SU-DHL-6 (cell line): Measurements from ENCODE around the gene SIDT2.

Source experiments
- H2AFZ ChIP-seq: fragments of 200-600 bp; sonication (generic); 2 replicates; pipeline ENCODE4 v1.6.1; 2014; ENCODE audit warnings: low read depth, mild to moderate bottlenecking, moderate library complexity, mixed read lengths, antibody characterized with exemption, low read length; ENCODE audit not compliant: severe bottlenecking
- H3F3A ChIP-seq: fragments of 200-600 bp; shearing (Covaris generic); 2 replicates; pipeline ENCODE4 v1.6.0; 2016; ENCODE audit warnings: antibody characterized with exemption, mild to moderate bottlenecking; ENCODE audit not compliant: insufficient read depth
- H3K27ac ChIP-seq: fragments of 200-600 bp; sonication (generic); 2 replicates; pipeline ENCODE4 v1.5.1; 2016; ENCODE audit warnings: low read depth, mild to moderate bottlenecking, low read length, moderate library complexity, mixed read lengths
- H3K27me3 ChIP-seq: fragments of 200-600 bp; sonication (generic), shearing (Covaris generic); 2 replicates; pipeline ENCODE4 v1.6.0; 2014; ENCODE audit warnings: mild to moderate bottlenecking, low read length
- H3K36me3 ChIP-seq: fragments of 200-600 bp; sonication (generic); 2 replicates; pipeline ENCODE4 v1.6.1; 2014; ENCODE audit warnings: mild to moderate bottlenecking, low read length, mixed read lengths
- H3K4me2 ChIP-seq: fragments of 300-600, 200-600 bp; shearing (Covaris generic), sonication (generic); 2 replicates; pipeline ENCODE4 v1.6.0; 2014; ENCODE audit warnings: low read length, low read depth, mild to moderate bottlenecking; ENCODE audit not compliant: poor library complexity, severe bottlenecking
- H3K4me3 ChIP-seq: fragments of 200-600 bp; sonication (generic); 2 replicates; pipeline ENCODE4 v1.5.1; 2014; ENCODE audit warnings: antibody characterized with exemption, low read length, mild to moderate bottlenecking, mixed read lengths; ENCODE audit not compliant: insufficient read depth, poor library complexity, severe bottlenecking
- H3K79me2 ChIP-seq: fragments of 200-600 bp; sonication (generic); 2 replicates; pipeline ENCODE4 v1.6.1; 2014; ENCODE audit warnings: mild to moderate bottlenecking, low read length, moderate library complexity; ENCODE audit not compliant: insufficient read depth
- H3K9ac ChIP-seq: fragments of 200-600 bp; sonication (generic); 2 replicates; pipeline ENCODE4 v1.7.0; 2014; ENCODE audit warnings: mild to moderate bottlenecking, low read length
- H3K9me2 ChIP-seq: fragments of 200-600 bp; sonication (generic); replicated peaks from 2 replicates; pipeline ENCODE4 v1.6.1; 2014; ENCODE audit warnings: low read length; ENCODE audit not compliant: insufficient read depth
- H3K9me3 ChIP-seq: fragments of 200-600 bp; sonication (generic); 2 replicates; pipeline ENCODE4 v1.6.1; 2014; ENCODE audit warnings: low read length, mixed read lengths; ENCODE audit not compliant: insufficient read depth
- H4K20me1 ChIP-seq: fragments of 200-600 bp; sonication (generic); 2 replicates; pipeline ENCODE4 v1.6.1; 2014; ENCODE audit warnings: low read depth, mild to moderate bottlenecking, antibody characterized with exemption, low read length, moderate library complexity, mixed read lengths
- EZH2phosphoT487 ChIP-seq: fragments of 200-600 bp; sonication (generic), shearing (Covaris generic); conservative IDR thresholded peaks from 2 replicates; pipeline ENCODE4 v1.6.1; 2018; ENCODE audit warnings: mild to moderate bottlenecking, antibody characterized with exemption, low read length, moderate library complexity, mixed read lengths
- TF ChIP-seq, protein P1 (sequence below): fragments of 200-600 bp; sonication (generic); IDR thresholded peaks from one replicate; pipeline ENCODE4 v1.5.1; 2017; ENCODE audit warnings: antibody characterized with exemption, mild to moderate bottlenecking, low read length, moderate library complexity; ENCODE audit not compliant: insufficient read depth, poor library complexity, severe bottlenecking

Gene SIDT2

DNA sequence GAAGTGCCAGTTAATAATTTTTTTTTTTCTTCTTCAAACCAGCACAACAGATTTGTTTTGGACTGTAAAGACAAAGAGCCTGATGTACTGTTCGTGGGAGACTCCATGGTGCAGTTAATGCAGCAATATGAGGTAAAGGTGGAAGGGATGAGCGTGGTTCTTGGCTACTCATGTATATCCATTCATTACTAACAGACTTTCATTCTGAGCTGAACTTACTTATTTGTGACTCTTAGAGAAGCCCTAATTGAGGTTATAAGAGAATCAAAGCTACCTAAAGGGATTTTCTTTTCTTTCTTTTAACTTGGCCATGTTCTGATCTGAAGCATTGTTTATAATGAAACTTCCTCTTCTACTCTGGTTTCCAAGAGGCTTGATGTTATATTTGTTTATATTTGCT, 18.7 kb upstream of the SIDT2 start:
- H3K27ac ChIP-seq, result no peak overlapping the region
- no peak overlapping the region for H2AFZ ChIP-seq
- peaks cover 60% of the 10 kb centered on the region for H3K79me2 ChIP-seq
- H3K9me2 ChIP-seq, result no peaks in the 10 kb centered on the region
- TF ChIP-seq, protein P1, sequence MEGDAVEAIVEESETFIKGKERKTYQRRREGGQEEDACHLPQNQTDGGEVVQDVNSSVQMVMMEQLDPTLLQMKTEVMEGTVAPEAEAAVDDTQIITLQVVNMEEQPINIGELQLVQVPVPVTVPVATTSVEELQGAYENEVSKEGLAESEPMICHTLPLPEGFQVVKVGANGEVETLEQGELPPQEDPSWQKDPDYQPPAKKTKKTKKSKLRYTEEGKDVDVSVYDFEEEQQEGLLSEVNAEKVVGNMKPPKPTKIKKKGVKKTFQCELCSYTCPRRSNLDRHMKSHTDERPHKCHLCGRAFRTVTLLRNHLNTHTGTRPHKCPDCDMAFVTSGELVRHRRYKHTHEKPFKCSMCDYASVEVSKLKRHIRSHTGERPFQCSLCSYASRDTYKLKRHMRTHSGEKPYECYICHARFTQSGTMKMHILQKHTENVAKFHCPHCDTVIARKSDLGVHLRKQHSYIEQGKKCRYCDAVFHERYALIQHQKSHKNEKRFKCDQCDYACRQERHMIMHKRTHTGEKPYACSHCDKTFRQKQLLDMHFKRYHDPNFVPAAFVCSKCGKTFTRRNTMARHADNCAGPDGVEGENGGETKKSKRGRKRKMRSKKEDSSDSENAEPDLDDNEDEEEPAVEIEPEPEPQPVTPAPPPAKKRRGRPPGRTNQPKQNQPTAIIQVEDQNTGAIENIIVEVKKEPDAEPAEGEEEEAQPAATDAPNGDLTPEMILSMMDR, result no peak
- TF ChIP-seq EZH2phosphoT487, result no peak
- H3K9ac ChIP-seq, result no peak overlapping the region
- no peaks in the 10 kb centered on the region; the same call in 1 of the 2 replicates for H3F3A ChIP-seq
- no peak overlapping the region for H3K4me2 ChIP-seq
- H3K36me3 ChIP-seq, result peaks cover 25% of the 10 kb centered on the region; the same call in 1 of the 2 replicates
- no peaks in the 10 kb centered on the region for H3K9me3 ChIP-seq
- no peaks in the 10 kb centered on the region for H3K27me3 ChIP-seq
- H3K4me3 ChIP-seq, result no peak overlapping the region
- peaks cover 9% of the 10 kb centered on the region for H4K20me1 ChIP-seq

- H3K4me2 ChIP-seq, result no peak overlapping the region
- H3K9ac ChIP-seq, result no peak overlapping the region
- H3K27me3 ChIP-seq, result no peaks in the 10 kb centered on the region
- H3K9me3 ChIP-seq, result no peaks in the 10 kb centered on the region
- H3K36me3 ChIP-seq, result peaks cover 25% of the 10 kb centered on the region; the same call in 1 of the 2 replicates
- H3K9me2 ChIP-seq, result no peaks in the 10 kb centered on the region
- peaks cover 4% of the 10 kb centered on the region; the same call in 1 of the 2 replicates for H4K20me1 ChIP-seq
- H2AFZ ChIP-seq, result no peak overlapping the region
- TF ChIP-seq, protein P1, result no peak
- TF ChIP-seq EZH2phosphoT487, result no peak
- no peaks in the 10 kb centered on the region; the same call in 1 of the 2 replicates for H3F3A ChIP-seq
- no peak overlapping the region for H3K4me3 ChIP-seq
- H3K79me2 ChIP-seq, result peaks cover 51% of the 10 kb centered on the region
- no peak overlapping the region for H3K27ac ChIP-seq
These were observed 17.7 kb upstream of the SIDT2 start for GRCh38 chr11:117160826-117161225.

- Histone ChIP-seq H3K27me3 (no peaks in the 10 kb centered on the region), H3F3A (no peaks in the 10 kb centered on the region), H3K4me2 (no peak overlapping the region), H3K9me2 (no peaks in the 10 kb centered on the region), H2AFZ (no peak overlapping the region), H3K9ac (no peak overlapping the region), H3K27ac (no peak overlapping the region), H3K36me3 (peaks cover 38% of the 10 kb centered on the region; the same call in 1 of the 2 replicates), H4K20me1 (no peaks in the 10 kb centered on the region), H3K9me3 (no peaks in the 10 kb centered on the region), H3K4me3 (no peak overlapping the region), H3K79me2 (0 out of 2 replicates have a peak, but pooled peaks cover 3% of the 10 kb centered on the region)
- no peak for TF ChIP-seq EZH2phosphoT487
- TF ChIP-seq, protein P1, result no peak
These were observed 12.1 kb upstream of the SIDT2 start for GRCh38 chr11:117166491-117166890.
